Measurements from ENCODE around the gene TRIM73.
"Not testable (repeated sequence)": the region's sequence is repeated elsewhere in the genome, so short reads cannot be mapped to it uniquely, and the experiment has no call there.

TRIM73 gene

GRCh38 chr7:75415829-75416373 lies 20.5 kb downstream of the TRIM73 start:
- not testable (repeated sequence) for DNase-seq

- DNase-seq: not testable (repeated sequence)
Measured at GRCh38 chr7:75416787-75417186, 21.4 kb downstream of the TRIM73 start.

GRCh38 chr7:75418292-75418858 lies 22.9 kb downstream of the TRIM73 start:
- DNase-seq: not testable (repeated sequence)

- DNase-seq: not testable (repeated sequence)
Measured at GRCh38 chr7:75419210-75419609, 23.8 kb downstream of the TRIM73 start.

- not testable (repeated sequence) for DNase-seq
Measured at GRCh38 chr7:75419693-75420092, 24.3 kb downstream of the TRIM73 start.

- not testable (repeated sequence) for DNase-seq
Measured at GRCh38 chr7:75420152-75420551, 24.7 kb downstream of the TRIM73 start.

GRCh38 chr7:75421798-75422710 lies 26.6 kb downstream of the TRIM73 start:
- not testable (repeated sequence) for DNase-seq

GRCh38 chr7:75423481-75423880 lies 28.1 kb downstream of the TRIM73 start:
- not testable (repeated sequence) for DNase-seq

GRCh38 chr7:75439000-75439399 lies 43.6 kb downstream of the TRIM73 start:
- DNase-seq: not testable (repeated sequence)

- DNase-seq: not testable (repeated sequence)
Measured at GRCh38 chr7:75442101-75442464, 46.7 kb downstream of the TRIM73 start.

- peak; percentile 22 for DNase-seq
Measured at GRCh38 chr7:75442465-75443111, 47.2 kb downstream of the TRIM73 start.

- DNase-seq: not testable (repeated sequence)
Measured at GRCh38 chr7:75449946-75450345, 54.5 kb downstream of the TRIM73 start.

- DNase-seq: not testable (repeated sequence)
Measured at GRCh38 chr7:75452494-75452955, 57.1 kb downstream of the TRIM73 start.
